Lower lobe of right lung (tissue), 2 donors: ENCODE results near the gene FBLN2. TPM values are rescaled to one million over a fixed set of nuclear protein-coding genes. Genes with fewer than 3 reads are reported as not detected.

ENCODE experiments used
- ATAC-seq, 2 donors: fragments of 200-7000 bp; cut with Tn5 transposase; one replicate each; pipeline ENCODE4 v1.9.1; 2020 to 2022; ENCODE audit warnings: mild to moderate bottlenecking in 2 of 2, moderate library complexity in 2 of 2
- DNase-seq: peaks from one replicate; pipeline ENCODE4 v3.0.0-alpha.2; 2020
- H3K27ac ChIP-seq: fragments of 200-600 bp; one replicate; pipeline ENCODE4 v1.8.0; 2022
- H3K27me3 ChIP-seq: fragments of 200-600 bp; one replicate; pipeline ENCODE4 v1.8.0; 2022; ENCODE audit warnings: low read depth
- H3K36me3 ChIP-seq: fragments of 200-600 bp; one replicate; pipeline ENCODE4 v1.8.0; 2022; ENCODE audit warnings: mild to moderate bottlenecking
- H3K4me1 ChIP-seq: fragments of 200-600 bp; one replicate; pipeline ENCODE4 v1.8.0; 2022
- H3K4me3 ChIP-seq: fragments of 200-600 bp; one replicate; pipeline ENCODE4 v1.8.0; 2022; ENCODE audit warnings: mild to moderate bottlenecking
- H3K9me3 ChIP-seq: fragments of 200-600 bp; one replicate; pipeline ENCODE4 v1.8.0; 2022
- CTCF ChIP-seq: fragments of 200-600 bp; IDR thresholded peaks from one replicate; pipeline ENCODE4 v1.8.0; 2022; ENCODE audit warnings: antibody characterized with exemption, mild to moderate bottlenecking
- intact Hi-C: fragments of 100-400 bp; cut with DNase I; formaldehyde crosslinking; loops from one replicate; pipeline ENCODE4 v1.11.0; 2022
- total RNA-seq: library from RNA; stranded (reverse); fragmentation: NEBNext Ultra II Directional; extraction: Animal tissue kit (Norgen Biotek cat#: 25700); gene quantifications from one replicate; pipeline ENCODE4 v1.2.1, GENCODE V29; 2021
- donor health status: DM: no; HTN: yes; CAD: no; lungs with severe emphysema.

The FBLN2 gene
- total RNA-seq, 1 donor from 2014 or later, result 40.8 TPM

- Histone ChIP-seq H3K4me1 (no peaks in the 10 kb centered on the region), H3K27ac (no peak overlapping the region), H3K36me3 (peaks cover 4% of the 10 kb centered on the region), H3K27me3 (no peaks in the 10 kb centered on the region), H3K9me3 (no peaks in the 10 kb centered on the region), H3K4me3 (no peak overlapping the region)
- TF ChIP-seq CTCF, result no peak
- intact Hi-C loops, result no loop called here
- DNase-seq, result peak; percentile 38
- no peak for ATAC-seq
Measured at GRCh38 chr3:13509059-13509815, 39.7 kb upstream of the FBLN2 start.

GRCh38 chr3:13509816-13510192 is 39.1 kb upstream of the FBLN2 start:
- H3K27ac ChIP-seq, result no peak overlapping the region
- intact Hi-C loops, result no loop called here
- H3K4me3 ChIP-seq, result no peak overlapping the region
- H3K9me3 ChIP-seq, result no peaks in the 10 kb centered on the region
- ATAC-seq (no peak), DNase-seq (peak; percentile 27)
- H3K4me1 ChIP-seq, result no peaks in the 10 kb centered on the region
- H3K27me3 ChIP-seq, result no peaks in the 10 kb centered on the region
- no peak for TF ChIP-seq CTCF
- no peaks in the 10 kb centered on the region for H3K36me3 ChIP-seq

- H3K4me1 ChIP-seq, result no peaks in the 10 kb centered on the region
- no peak overlapping the region for H3K4me3 ChIP-seq
- ATAC-seq, result no peak
- peak; percentile 21 for DNase-seq
- intact Hi-C loops, result no loop called here
- H3K36me3 ChIP-seq, result no peaks in the 10 kb centered on the region
- no peaks in the 10 kb centered on the region for H3K27me3 ChIP-seq
- no peaks in the 10 kb centered on the region for H3K9me3 ChIP-seq
- no peak for TF ChIP-seq CTCF
- no peak overlapping the region for H3K27ac ChIP-seq
Measured at GRCh38 chr3:13512451-13512850, 36.5 kb upstream of the FBLN2 start.

GRCh38 chr3:13513051-13513912 is 35.6 kb upstream of the FBLN2 start:
- Histone ChIP-seq H3K9me3 (no peaks in the 10 kb centered on the region), H3K36me3 (no peaks in the 10 kb centered on the region), H3K27me3 (no peaks in the 10 kb centered on the region), H3K4me3 (no peak overlapping the region), H3K27ac (no peak overlapping the region), H3K4me1 (no peaks in the 10 kb centered on the region)
- ATAC-seq (no peak), DNase-seq (peak; percentile 5)
- intact Hi-C loops, result no loop called here
- no peak for TF ChIP-seq CTCF

- intact Hi-C loops, result no loop called here
Measured at GRCh38 chr3:13513913-13514517, 34.9 kb upstream of the FBLN2 start.

More at GRCh38 chr3:13513913-13514517, 34.9 kb upstream of the FBLN2 start:
- Histone ChIP-seq H3K27ac (no peak overlapping the region), H3K27me3 (no peaks in the 10 kb centered on the region), H3K4me3 (no peak overlapping the region), H3K36me3 (no peaks in the 10 kb centered on the region), H3K9me3 (no peaks in the 10 kb centered on the region), H3K4me1 (no peaks in the 10 kb centered on the region)
- ATAC-seq (no peak), DNase-seq (no peak)
- no peak for TF ChIP-seq CTCF
